Stimulated activated CD4-positive, alpha-beta T cell treated with anti-CD3 and anti-CD28 coated beads, Interleukin-1b, Interleukin-23, amount 100 ng/mL, for 24 hours (primary cell): ENCODE results near the gene SEM1.
"Not testable (repeated sequence)": the region's sequence is repeated elsewhere in the genome, so short reads cannot be mapped to it uniquely, and the experiment has no call there.

ENCODE experiments used
- DNase-seq, 4 experiments: peaks; one replicate each; pipeline ENCODE4 v3.0.0-alpha.2; 2020; ENCODE audit warnings: low read depth in 4 of 4, low spot score in 1 of 4

SEM1 gene

GRCh38 chr7:96707901-96708774, 1.5 kb downstream of the SEM1 start:
- no peak for DNase-seq

- no peak for DNase-seq
Measured at GRCh38 chr7:96701258-96701657, 8.4 kb downstream of the SEM1 start.

GRCh38 chr7:96700516-96700915, 9.1 kb downstream of the SEM1 start:
- no peak for DNase-seq

GRCh38 chr7:96699219-96699871, 10.3 kb downstream of the SEM1 start:
- no peak for DNase-seq

- DNase-seq, result not testable (repeated sequence)
Measured at GRCh38 chr7:96698449-96698848, 11.2 kb downstream of the SEM1 start.

- DNase-seq, result no peak
Measured at GRCh38 chr7:96697822-96698221, 11.8 kb downstream of the SEM1 start.

- no peak for DNase-seq
Measured at GRCh38 chr7:96695581-96695980, 14.1 kb downstream of the SEM1 start.

GRCh38 chr7:96694082-96694481, 15.6 kb downstream of the SEM1 start:
- no peak for DNase-seq

- DNase-seq, result no peak
Measured at GRCh38 chr7:96691702-96692101, 17.9 kb downstream of the SEM1 start.

GRCh38 chr7:96689414-96689813, 20.2 kb downstream of the SEM1 start:
- DNase-seq, result no peak

- DNase-seq, result no peak
Measured at GRCh38 chr7:96686305-96686704, 23.3 kb downstream of the SEM1 start.

GRCh38 chr7:96685755-96686154, 23.9 kb downstream of the SEM1 start:
- no peak for DNase-seq

- DNase-seq, result no peak
Measured at GRCh38 chr7:96685353-96685752, 24.3 kb downstream of the SEM1 start.

- DNase-seq, result no peak
Measured at GRCh38 chr7:96679886-96680285, 29.8 kb downstream of the SEM1 start.

GRCh38 chr7:96676919-96677318, 32.7 kb downstream of the SEM1 start:
- DNase-seq, result no peak

- DNase-seq, result no peak
Measured at GRCh38 chr7:96675548-96675947, 34.1 kb downstream of the SEM1 start.

GRCh38 chr7:96674565-96674964, 35.1 kb downstream of the SEM1 start:
- DNase-seq, result no peak

- no peak for DNase-seq
Measured at GRCh38 chr7:96671854-96672253, 37.8 kb downstream of the SEM1 start.

GRCh38 chr7:96670338-96671289, 39.0 kb downstream of the SEM1 start:
- DNase-seq, result no peak

- no peak for DNase-seq
Measured at GRCh38 chr7:96669812-96670211, 39.8 kb downstream of the SEM1 start.

GRCh38 chr7:96667026-96667425, 42.6 kb downstream of the SEM1 start:
- DNase-seq, result no peak
